Liver (tissue), 9 donors: Measurements from ENCODE around the gene FAM227B. TPM values are rescaled to one million over a fixed set of nuclear protein-coding genes. Genes with fewer than 3 reads are reported as not detected.
A peak's percentile ranks its signal among the peaks of the same experiment; 100 is the strongest.
"Not testable (repeated sequence)": the region's sequence is repeated elsewhere in the genome, so short reads cannot be mapped to it uniquely, and the experiment has no call there.

Experiments
- DNase-seq: peaks from one replicate; pipeline ENCODE4 v3.0.0-alpha.2; 2017; ENCODE audit warnings: low spot score
- H3K27ac ChIP-seq, 2 donors: one replicate each; pipeline ENCODE4 v1.7.0; 2013; ENCODE audit warnings: inconsistent platforms in 2 of 2, low read length in 2 of 2, control low read depth in 1 of 2, low read depth in 1 of 2, mild to moderate bottlenecking in 1 of 2
- H3K27me3 ChIP-seq, 4 donors: one replicate each; pipeline versions ENCODE4 v1.6.1 to v1.7.0; 2013; ENCODE audit warnings: low read length in 3 of 4, inconsistent platforms in 1 of 4, mild to moderate bottlenecking in 1 of 4, moderate library complexity in 1 of 4; ENCODE audit not compliant: control insufficient read depth in 4 of 4, insufficient read depth in 4 of 4
- H3K36me3 ChIP-seq, 4 donors: one replicate each; pipeline versions ENCODE4 v1.6.1 to v1.7.0; 2013; ENCODE audit warnings: low read length in 3 of 4, mild to moderate bottlenecking in 3 of 4, low read depth in 1 of 4, moderate library complexity in 1 of 4; ENCODE audit not compliant: control insufficient read depth in 4 of 4, insufficient read depth in 3 of 4
- H3K4me1 ChIP-seq, 4 donors: one replicate each; pipeline versions ENCODE4 v1.6.1 to v1.7.0; 2013; ENCODE audit warnings: low read length in 3 of 4, mild to moderate bottlenecking in 3 of 4, moderate library complexity in 1 of 4; ENCODE audit not compliant: control insufficient read depth in 4 of 4, insufficient read depth in 4 of 4
- H3K4me3 ChIP-seq, 3 donors: one replicate each; pipeline versions ENCODE4 v1.6.1 to v1.7.0; 2013; ENCODE audit warnings: low read length in 3 of 3, control low read depth in 1 of 3, low read depth in 1 of 3, mild to moderate bottlenecking in 1 of 3
- H3K9ac ChIP-seq, 2 donors: one replicate each; pipeline ENCODE4 v1.7.0; 2013; ENCODE audit warnings: low read length in 2 of 2, mild to moderate bottlenecking in 2 of 2, moderate library complexity in 2 of 2, control low read depth in 1 of 2, low read depth in 1 of 2
- H3K9me3 ChIP-seq, 4 donors: one replicate each; pipeline versions ENCODE4 v1.6.1 to v1.7.0; 2013; ENCODE audit warnings: low read length in 3 of 4; ENCODE audit not compliant: control insufficient read depth in 4 of 4
- EGR1 ChIP-seq, 2 donors: IDR thresholded peaks; 2 replicates each; pipeline ENCODE4 v1.6.1; 2016 to 2018; ENCODE audit warnings: antibody characterized with exemption in 2 of 2, low read depth in 2 of 2
- FOXA1 ChIP-seq: IDR thresholded peaks from 2 replicates; pipeline ENCODE4 v1.6.1; 2016; ENCODE audit warnings: antibody characterized with exemption
- FOXA2 ChIP-seq: IDR thresholded peaks from 2 replicates; pipeline ENCODE4 v1.6.1; 2016; ENCODE audit warnings: antibody characterized with exemption
- GABPA ChIP-seq, 2 donors: IDR thresholded peaks in 1 of 2; conservative IDR thresholded peaks in 1 of 2; 2 replicates each; pipeline ENCODE4 v1.6.1; 2016; ENCODE audit warnings: antibody characterized with exemption in 2 of 2, mild to moderate bottlenecking in 1 of 2, moderate library complexity in 1 of 2
- HNF4A ChIP-seq, 2 donors: conservative IDR thresholded peaks; 2 replicates each; pipeline ENCODE4 v1.6.1; 2016; ENCODE audit warnings: antibody characterized with exemption in 2 of 2, mild to moderate bottlenecking in 2 of 2
- HNF4G ChIP-seq: IDR thresholded peaks from 2 replicates; pipeline ENCODE4 v1.6.1; 2016; ENCODE audit warnings: antibody characterized with exemption
- JUND ChIP-seq, 2 donors: IDR thresholded peaks; 2 replicates each; pipeline ENCODE4 v1.6.1; 2016; ENCODE audit warnings: antibody characterized with exemption in 2 of 2
- NR2F2 ChIP-seq: IDR thresholded peaks from 2 replicates; pipeline ENCODE4 v1.6.1; 2016; ENCODE audit warnings: antibody characterized with exemption
- RAD21 ChIP-seq, 2 donors: IDR thresholded peaks; 2 replicates each; pipeline ENCODE4 v1.6.1; 2016; ENCODE audit warnings: antibody characterized with exemption in 2 of 2, mild to moderate bottlenecking in 2 of 2
- REST ChIP-seq: IDR thresholded peaks from 2 replicates; pipeline ENCODE4 v1.6.1; 2016; ENCODE audit warnings: antibody characterized with exemption, mild to moderate bottlenecking
- RXRA ChIP-seq, 2 donors: IDR thresholded peaks; 2 replicates each; pipeline ENCODE4 v1.6.1; 2017 to 2018; ENCODE audit warnings: antibody characterized with exemption in 2 of 2, mild to moderate bottlenecking in 1 of 2
- SP1 ChIP-seq: IDR thresholded peaks from 2 replicates; pipeline ENCODE4 v1.6.1; 2018; ENCODE audit warnings: antibody characterized with exemption, mild to moderate bottlenecking
- TAF1 ChIP-seq: conservative IDR thresholded peaks from 2 replicates; pipeline ENCODE4 v1.6.1; 2016; ENCODE audit warnings: antibody characterized with exemption, mild to moderate bottlenecking
- YY1 ChIP-seq: IDR thresholded peaks from 2 replicates; pipeline ENCODE4 v1.6.1; 2016; ENCODE audit warnings: antibody characterized with exemption, mild to moderate bottlenecking
- ZBTB33 ChIP-seq: IDR thresholded peaks from 2 replicates; pipeline ENCODE4 v1.6.1; 2016; ENCODE audit warnings: antibody characterized with exemption
- WGBS: extraction: QIAGEN DNeasy Blood & Tissue Kit; methylation state at CpG from one replicate; pipeline ENCODE4 v1.1.7; 2013; 5-methylcytosine and 5-hydroxymethylcytosine counted together
- polyA plus RNA-seq, 2 donors: library from polyadenylated mRNA; stranded (reverse) in 1 of 2; unstranded in 1 of 2; fragments of 200-250 nt in 1 of 2; fragments of >200 nt in 1 of 2; fragmentation: Nextera tagmentation in 1 of 2; extraction: Ambion mirVana in 1 of 2; gene quantifications; one replicate each; pipeline versions ENCODE4 v1.2.1 to v1.2.3, GENCODE V29; 2013 to 2015
- total RNA-seq, 2 donors: library from RNA; depleted of rRNA; stranded (reverse); fragments of >200 nt; gene quantifications; one replicate each; pipeline ENCODE4 v1.2.3, GENCODE V29; 2014
- TF ChIP-seq, protein P1 (sequence below): IDR thresholded peaks from 2 replicates; pipeline ENCODE4 v1.6.1; 2016; ENCODE audit warnings: antibody characterized with exemption
- TF ChIP-seq, protein P2 (sequence below): fragments of 150-350 bp; IDR thresholded peaks from 2 replicates; pipeline ENCODE4 v1.5.1; 2017; ENCODE audit warnings: improper control_type of control experiment, low read depth, low read length; ENCODE audit not compliant: missing input control
- TF ChIP-seq, protein P3 (sequence below): IDR thresholded peaks from 2 replicates; pipeline ENCODE4 v1.6.1; 2016; ENCODE audit warnings: antibody characterized with exemption
- donor health status: healthy.
- donor health status: healthy.
- donor health status: healthy.
- donor health status: healthy.
- donor health status: healthy.

FAM227B gene
- total and polyA plus RNA-seq, 4 donors, result 1.3 to 5.1 (median 3.8) TPM

DNA sequence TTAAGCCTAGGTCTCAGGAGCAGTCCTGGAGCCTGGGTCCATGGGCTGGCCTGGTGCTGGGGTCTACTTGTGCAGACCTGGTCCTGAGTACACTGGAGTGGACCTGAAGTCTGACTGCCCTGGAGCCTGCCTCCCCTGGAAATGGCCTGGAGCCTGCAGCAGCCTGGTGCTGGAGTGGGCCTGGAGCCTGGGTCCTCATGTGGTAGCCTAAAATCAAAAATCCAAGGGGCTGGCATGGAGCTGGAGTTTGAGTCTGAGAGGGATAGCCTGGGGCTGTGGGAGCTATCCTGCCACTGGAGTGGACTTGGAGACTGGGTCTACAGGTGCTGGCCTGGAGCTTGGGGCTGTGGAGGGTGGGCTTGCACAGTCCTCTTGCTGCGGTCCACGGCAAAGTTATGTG lies 15.0 kb downstream of the FAM227B start (continued):
- TF ChIP-seq, protein P1, sequence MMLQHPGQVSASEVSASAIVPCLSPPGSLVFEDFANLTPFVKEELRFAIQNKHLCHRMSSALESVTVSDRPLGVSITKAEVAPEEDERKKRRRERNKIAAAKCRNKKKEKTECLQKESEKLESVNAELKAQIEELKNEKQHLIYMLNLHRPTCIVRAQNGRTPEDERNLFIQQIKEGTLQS, result no peak
- TF ChIP-seq SP1, result no peak
- TF ChIP-seq EGR1 (IDR thresholded peaks at IDR 0.05; ENCODE audit: low read depth in 2 of 2), result no peak
- no peak for TF ChIP-seq TAF1
- no peak for TF ChIP-seq GABPA (IDR thresholded peaks at IDR 0.05 in 1 of 2, conservative IDR thresholded peaks at IDR 0.05 in 1 of 2)
- TF ChIP-seq RXRA (IDR thresholded peaks at IDR 0.05), result no peak
- no peak for TF ChIP-seq JUND (IDR thresholded peaks at IDR 0.05)

DNA sequence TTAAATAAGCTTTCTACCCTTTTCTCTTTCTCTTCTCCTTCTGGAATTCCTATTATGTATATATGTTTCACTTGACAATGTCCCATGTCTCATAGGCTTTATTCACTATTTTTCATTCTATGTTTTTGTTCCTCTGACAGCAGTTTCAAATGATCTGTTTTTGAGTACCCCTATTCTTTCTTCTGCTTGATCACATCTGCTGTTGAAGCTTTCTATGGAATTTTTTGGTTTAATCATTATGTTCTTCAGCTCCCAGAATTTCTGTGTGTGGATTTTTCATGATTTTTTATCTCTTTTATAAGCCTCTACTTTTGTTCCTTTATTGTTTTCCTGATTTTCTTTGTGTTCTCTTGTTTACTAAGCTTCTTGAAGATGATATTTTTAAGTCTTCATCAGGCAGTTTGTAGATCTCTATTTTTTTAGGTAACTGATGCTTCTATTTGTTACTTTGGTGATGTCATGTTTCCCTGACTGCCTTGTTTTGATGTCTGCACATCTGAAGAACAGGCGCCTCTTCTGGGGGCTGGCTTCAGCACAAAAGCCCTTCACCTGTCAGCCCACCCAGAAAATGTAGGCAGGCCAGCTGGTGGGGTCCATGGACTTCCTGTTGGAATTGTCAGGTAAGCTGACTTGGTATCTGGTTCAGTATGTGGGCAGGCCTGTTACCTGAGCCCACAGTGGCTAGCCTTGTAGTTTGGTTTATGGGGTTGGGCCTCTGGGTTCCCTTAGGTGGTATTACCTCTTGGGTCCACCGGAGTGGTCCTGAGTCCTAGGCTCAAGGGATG lies 15.8 kb downstream of the FAM227B start:
- TF ChIP-seq ZBTB33, result no peak
- no peak for TF ChIP-seq NR2F2
- TF ChIP-seq SP1, result no peak
- TF ChIP-seq YY1, result no peak
- TF ChIP-seq GABPA (IDR thresholded peaks at IDR 0.05 in 1 of 2, conservative IDR thresholded peaks at IDR 0.05 in 1 of 2), result no peak
- TF ChIP-seq JUND (IDR thresholded peaks at IDR 0.05), result no peak
- TF ChIP-seq FOXA1, result no peak
- TF ChIP-seq HNF4A (conservative IDR thresholded peaks at IDR 0.05), result no peak
- TF ChIP-seq REST, result no peak
- no peak for TF ChIP-seq RXRA (IDR thresholded peaks at IDR 0.05)
- TF ChIP-seq TAF1, result no peak
- TF ChIP-seq, protein P2, sequence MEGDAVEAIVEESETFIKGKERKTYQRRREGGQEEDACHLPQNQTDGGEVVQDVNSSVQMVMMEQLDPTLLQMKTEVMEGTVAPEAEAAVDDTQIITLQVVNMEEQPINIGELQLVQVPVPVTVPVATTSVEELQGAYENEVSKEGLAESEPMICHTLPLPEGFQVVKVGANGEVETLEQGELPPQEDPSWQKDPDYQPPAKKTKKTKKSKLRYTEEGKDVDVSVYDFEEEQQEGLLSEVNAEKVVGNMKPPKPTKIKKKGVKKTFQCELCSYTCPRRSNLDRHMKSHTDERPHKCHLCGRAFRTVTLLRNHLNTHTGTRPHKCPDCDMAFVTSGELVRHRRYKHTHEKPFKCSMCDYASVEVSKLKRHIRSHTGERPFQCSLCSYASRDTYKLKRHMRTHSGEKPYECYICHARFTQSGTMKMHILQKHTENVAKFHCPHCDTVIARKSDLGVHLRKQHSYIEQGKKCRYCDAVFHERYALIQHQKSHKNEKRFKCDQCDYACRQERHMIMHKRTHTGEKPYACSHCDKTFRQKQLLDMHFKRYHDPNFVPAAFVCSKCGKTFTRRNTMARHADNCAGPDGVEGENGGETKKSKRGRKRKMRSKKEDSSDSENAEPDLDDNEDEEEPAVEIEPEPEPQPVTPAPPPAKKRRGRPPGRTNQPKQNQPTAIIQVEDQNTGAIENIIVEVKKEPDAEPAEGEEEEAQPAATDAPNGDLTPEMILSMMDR, result no peak
- no peak for TF ChIP-seq HNF4G
- TF ChIP-seq, protein P3, sequence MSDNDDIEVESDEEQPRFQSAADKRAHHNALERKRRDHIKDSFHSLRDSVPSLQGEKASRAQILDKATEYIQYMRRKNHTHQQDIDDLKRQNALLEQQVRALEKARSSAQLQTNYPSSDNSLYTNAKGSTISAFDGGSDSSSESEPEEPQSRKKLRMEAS, result no peak
- TF ChIP-seq EGR1 (IDR thresholded peaks at IDR 0.05; ENCODE audit: low read depth in 2 of 2), result no peak
- no peak for TF ChIP-seq FOXA2
- no peak for TF ChIP-seq RAD21 (IDR thresholded peaks at IDR 0.05)
- TF ChIP-seq, protein P1, result no peak
- peak overlapping the region in 1 of 3 donors; percentile 15 for H3K4me3 ChIP-seq
- H3K4me1 ChIP-seq, result no peaks in the 10 kb centered on the region
- H3K27me3 ChIP-seq, result no peaks in the 10 kb centered on the region
- H3K27ac ChIP-seq, result no peak overlapping the region
- no peaks in the 10 kb centered on the region for H3K36me3 ChIP-seq
- DNase-seq, result no peak
- no peak overlapping the region for H3K9ac ChIP-seq
- peaks cover 0 to 2% (median 0%) of the 10 kb centered on the region in 4 donors for H3K9me3 ChIP-seq
- WGBS, result 98% methylated on average over 2 of the region's 2 CpGs

- H3K4me1 ChIP-seq, H3K27ac ChIP-seq, DNase-seq, H3K9ac ChIP-seq, H3K4me3 ChIP-seq, H3K9me3 ChIP-seq, H3K27me3 ChIP-seq, H3K36me3 ChIP-seq: not testable (repeated sequence)
- 91% methylated on average over 12 of the region's 12 CpGs for WGBS
These were observed 27.7 kb downstream of the FAM227B start for GRCh38 chr15:49592829-49593316.
